HG03108 (cell line): ENCODE data around the gene SLC22A1.
"Not testable (repeated sequence)": the region's sequence is repeated elsewhere in the genome, so short reads cannot be mapped to it uniquely, and the experiment has no call there.

Source experiments
- ATAC-seq: cut with Tn5 transposase; IDR thresholded peaks from one replicate; pipeline ENCODE4 v1.9.1; 2021; ENCODE audit warnings: moderate library complexity; ENCODE audit not compliant: unreplicated experiment

SLC22A1 gene

DNA sequence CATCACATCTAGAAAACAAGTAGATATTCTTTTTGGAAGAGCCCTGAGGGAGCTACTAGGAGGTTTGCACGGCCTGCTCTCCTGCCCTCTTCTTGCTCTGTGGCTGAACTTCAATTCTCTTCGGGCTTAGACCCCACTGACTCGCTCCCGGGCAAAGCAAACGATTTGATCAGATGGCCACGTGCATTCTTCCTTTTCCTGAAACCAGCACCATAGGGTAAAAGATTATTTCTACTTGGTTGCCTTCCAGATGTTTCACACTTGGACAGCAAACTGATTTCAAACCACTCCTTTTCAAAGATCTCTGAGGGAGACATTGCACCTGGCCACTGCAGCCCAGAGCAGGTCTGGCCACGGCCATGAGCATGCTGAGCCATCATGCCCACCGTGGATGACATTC, at the start of gene SLC22A1:
TSS of gene SLC22A1 (plus strand) at position 258 of the 400 bp plus-strand sequence. CDS start at position 379, 121 bp downstream.
- ATAC-seq = no peak

DNA sequence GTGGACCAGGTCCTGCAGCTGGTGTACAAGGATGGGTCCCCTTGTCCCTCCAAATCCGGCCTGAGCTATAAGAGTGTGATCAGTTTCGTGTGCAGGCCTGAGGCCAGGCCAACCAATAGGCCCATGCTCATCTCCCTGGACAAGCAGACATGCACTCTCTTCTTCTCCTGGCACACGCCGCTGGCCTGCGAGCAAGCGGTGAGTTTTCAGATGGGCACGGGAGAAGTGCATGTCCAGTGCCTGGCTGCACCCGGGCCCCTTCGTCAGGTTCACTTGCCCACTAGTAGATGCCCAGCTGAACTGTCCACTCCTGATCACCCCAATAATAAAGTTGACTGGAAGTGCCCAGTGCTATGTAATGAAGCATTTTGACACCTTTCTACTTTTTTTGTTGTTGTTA, 48.3 kb upstream of the SLC22A1 start:
- ATAC-seq = no peak

DNA sequence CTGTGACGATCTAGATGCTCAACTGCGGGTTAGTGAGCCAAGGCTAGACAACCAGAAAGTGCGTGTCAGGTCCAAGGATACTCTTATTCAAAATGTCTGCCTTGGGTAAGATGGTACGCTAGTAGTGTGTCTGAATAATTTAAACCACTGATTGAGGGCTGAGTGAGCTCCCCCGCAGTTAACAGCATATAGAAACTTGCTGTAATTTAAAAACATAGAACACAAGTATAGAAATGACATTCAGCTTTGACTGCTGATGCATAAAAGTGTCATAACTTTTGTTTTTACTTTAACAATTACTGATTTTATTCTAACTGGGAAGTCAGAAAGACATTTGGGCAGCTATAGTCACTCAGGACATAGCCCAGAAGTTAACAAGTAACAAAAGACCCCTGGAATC, 45.6 kb upstream of the SLC22A1 start:
- no peak for ATAC-seq

DNA sequence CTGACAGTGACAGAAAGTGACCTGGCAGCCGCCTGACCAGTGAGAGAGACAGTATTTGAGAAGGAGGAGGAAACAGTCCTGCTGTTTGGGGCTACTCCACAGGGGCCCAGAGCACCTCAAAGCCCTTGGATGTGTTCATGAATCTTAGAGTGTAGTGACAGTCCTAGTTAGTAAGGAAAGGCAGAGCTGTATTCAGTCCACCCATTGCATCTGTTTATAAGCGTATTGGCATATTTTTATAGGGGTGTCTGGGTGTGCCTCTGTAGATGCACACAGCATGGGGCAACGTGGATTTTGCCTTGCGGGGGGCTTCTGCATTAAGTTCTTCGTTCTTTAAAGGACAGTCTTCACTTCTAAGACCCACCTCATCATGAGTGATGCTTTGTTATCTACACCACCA, 44.6 kb upstream of the SLC22A1 start:
- ATAC-seq = no peak

DNA sequence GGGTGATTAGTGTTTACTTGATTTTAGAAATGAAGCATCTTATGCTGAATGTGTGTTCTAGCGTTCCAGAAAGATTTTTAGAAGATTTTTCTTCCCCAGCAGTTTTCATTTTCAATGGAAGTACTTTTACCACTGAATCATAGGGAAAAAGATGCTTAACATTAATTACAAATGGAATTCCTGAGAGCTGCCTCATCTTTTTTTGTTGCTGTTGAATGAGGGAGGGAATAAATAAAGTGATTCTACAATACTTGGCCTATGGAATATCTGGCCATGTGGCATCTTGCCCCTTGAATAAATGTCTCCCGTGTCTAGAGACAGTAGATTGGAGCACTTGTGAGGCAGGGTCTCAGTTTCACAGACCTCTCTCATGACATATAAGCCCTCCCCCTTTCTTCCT, 44.1 kb upstream of the SLC22A1 start:
- no peak for ATAC-seq

DNA sequence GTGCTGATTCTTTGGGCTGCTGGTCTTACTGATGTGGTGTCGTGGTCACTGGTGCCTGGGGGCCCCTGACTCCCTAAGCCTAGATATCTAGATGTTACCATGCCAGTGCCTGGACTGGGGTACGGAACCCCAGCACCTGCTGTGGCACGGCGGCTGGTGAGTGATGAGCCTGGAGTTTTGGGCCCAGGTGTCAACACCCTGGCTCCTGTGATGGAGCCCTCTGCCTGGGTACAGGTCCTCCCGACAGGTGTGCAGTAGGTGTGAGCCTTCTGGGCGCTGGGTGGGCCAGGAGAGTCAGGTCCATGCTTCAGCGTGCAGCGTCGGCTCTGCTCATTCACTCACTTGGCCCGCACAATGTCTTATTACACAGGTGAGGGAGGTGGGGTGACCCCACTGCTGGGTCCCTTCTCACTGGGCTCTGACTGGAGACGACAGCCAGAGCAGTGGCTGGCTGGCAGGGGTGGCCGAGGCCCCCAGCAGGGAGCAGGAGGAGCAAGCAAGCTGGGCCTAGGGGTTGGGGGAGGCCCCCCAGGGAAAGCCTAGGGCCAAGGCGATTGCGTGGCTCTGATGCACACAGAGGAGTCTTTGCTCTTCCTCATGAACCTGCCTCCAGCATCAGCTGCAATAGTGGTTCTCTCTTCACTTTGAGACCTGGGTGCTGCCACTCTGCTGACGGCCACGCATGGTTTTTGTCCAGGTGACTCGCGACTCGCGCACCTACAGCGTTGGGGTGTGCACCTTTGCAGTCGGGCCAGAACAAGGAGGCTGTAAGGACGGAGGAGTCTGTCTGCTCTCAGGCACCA, 42.5 kb upstream of the SLC22A1 start:
- ATAC-seq = no peak

DNA sequence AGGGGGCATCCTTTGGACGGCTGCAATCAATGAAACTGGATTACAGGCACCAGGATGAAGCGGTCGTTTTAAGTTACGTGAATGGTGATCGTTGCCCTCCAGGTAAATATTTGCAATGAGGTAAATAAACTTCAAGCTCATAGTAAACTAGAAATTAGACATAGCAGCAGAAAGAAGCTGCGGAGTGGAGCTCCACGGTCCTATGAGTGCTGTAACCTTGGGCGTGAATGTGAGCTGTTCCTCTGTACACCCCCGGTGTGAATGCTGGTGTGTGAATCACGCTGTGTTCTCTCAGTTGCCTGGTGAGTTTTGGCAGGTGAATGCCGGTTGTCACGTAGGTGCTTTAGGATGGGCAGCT, 42.0 kb upstream of the SLC22A1 start:
- ATAC-seq = no peak

DNA sequence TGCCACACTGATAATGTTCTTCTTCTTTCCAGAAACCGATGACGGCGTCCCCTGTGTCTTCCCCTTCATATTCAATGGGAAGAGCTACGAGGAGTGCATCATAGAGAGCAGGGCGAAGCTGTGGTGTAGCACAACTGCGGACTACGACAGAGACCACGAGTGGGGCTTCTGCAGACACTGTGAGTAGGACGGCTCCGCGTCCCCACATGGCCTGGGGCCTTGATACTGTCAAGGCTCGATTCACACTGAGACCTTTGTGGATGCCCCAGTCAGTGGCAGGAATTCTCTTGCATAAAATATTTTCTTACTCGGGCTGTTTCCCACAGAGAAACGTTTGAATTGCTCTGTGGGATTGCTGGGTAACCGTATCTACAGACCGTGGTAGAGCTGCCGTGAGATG, 41.5 kb upstream of the SLC22A1 start:
- no peak for ATAC-seq

DNA sequence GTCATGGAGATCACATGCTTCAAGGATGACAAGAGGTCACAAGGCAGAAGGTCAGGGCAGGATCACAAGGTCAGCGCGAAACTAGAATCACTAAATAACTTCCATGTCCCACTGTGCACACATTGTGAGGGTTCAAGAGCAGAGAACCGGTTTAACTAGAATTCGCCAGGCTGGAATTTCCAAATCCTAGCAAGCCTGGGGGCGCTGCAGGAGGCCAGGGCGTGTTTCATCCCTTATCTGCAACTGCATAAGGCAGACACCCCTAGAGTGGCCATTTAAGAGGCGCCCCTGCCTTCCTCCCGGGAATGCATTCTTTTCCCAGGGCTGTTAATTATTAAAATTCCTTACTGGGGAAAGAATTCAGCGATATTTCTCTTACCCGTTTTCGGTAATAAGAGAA, 40.2 kb upstream of the SLC22A1 start:
- ATAC-seq = no peak

DNA sequence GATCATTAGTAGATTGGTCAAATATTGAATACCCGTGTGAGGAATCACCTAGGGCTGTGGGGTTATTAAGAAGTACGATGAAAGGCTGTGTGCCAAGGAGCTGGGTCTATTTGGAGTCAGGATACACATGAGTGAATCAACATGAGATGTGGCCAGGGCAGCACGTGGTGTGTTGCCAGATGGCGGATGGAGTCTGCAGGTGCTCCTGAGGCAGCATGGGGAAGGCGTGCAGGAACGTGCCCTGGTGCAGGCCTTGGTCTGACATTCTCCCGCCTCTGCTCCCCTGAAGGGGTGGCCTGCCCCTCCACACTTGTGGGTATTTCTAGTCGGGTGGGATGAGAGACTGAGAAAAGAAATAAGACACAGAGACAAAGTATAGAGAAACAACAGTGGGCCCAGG, 39.0 kb upstream of the SLC22A1 start:
- no peak for ATAC-seq

DNA sequence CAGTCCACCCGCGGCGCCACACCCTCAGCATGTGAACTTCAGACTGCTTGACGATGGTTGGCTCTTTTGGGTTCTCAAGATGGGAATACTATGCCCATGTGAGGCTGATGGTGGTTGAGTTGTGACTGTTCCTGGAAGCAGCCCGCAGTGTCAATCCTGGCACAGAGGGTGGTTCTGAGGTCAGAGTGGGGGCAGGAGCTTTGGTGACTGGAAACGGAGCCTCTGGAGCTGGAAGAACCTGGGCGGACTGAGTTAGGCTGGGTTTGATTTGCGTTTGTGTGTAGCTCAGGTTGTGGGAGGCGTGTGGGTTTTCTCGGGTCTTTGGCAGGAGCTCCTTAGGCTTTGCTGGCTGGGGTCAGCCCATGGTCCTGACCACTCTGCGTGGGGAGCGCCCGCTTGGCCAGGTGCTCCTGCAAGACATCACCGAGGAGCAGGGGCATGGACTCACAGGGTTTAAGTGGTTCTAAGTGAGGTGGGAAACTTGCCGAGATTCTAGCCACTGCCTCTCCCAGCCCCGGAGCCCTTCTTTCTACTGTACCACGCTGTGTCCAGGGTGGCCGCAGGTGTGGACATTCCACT, 37.3 kb upstream of the SLC22A1 start:
- no peak for ATAC-seq

DNA sequence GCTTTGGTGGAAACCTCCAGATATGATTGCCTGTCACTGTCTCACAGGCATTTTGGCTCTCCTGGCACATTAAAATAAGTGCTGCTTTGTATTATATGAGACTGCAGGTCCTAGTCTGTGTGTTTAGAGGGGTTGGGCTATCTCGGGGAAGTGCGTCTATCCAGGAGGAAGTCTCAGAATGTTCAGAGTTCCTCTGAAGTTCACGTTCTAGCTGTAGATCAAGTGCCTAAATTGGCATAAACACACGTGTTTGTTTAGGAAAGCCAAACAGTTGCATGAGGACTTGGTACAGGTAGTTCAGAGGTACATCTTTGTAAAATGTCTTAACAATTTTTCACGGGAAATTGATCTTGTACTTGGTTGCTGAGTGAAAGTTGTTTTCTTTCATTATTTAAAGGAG, 36.4 kb upstream of the SLC22A1 start:
- no peak for ATAC-seq

DNA sequence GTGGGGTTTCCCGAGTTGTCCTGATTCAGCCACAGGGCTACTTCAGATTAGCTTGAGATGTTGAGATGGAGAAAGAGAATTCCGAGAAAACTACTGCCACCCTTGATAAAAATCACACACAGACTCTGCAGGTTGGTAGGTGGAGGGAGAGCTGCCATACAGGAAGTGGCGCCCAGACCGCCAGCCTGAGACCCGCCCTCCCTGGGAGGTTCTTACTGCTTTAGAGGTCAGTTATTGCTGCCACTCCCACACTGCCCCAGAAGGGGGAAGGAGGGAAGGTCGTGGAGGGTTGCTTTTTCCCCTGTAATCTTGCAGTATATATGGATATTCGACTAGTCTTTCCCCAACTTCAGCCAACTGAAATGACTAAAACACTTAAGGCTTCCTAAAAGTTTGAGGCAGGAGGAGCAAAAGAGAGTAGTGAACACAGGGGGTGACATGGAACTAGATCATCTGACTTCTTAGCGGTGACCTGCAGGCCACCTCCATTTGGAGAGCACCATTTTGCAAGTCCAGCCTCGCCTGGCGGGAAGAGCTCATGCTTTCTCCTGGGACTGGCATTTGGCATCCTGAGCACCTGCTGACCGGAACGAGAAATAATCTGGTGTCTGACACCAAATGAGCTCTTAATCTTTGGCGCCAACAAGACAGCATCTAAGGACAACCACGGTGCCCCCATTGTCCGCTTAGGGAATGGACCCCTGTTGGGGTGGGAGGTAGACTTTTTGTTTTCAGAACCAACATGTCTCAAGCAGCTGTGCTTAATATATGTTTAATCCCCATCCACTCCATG, 35.7 kb upstream of the SLC22A1 start:
- ATAC-seq = no peak

DNA sequence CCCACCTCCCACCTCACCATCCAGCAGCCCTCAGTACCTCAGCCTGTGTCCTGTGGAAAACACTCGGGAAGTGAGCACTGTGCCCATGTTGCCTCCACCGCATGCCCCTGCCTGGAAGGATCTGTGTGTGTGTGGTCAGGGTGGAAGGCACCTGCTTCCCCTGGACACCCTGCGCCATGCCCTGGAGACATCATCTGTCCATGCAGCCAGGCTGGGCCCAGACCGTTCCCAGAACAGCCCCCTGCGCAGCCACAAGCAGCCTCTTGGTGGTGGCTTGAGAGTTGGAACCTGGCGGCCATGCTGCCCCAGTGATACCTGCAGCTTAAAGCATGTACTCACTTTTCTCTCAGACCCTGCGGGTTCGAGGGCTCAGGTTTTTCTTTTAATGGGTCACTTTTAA, 34.9 kb upstream of the SLC22A1 start:
- ATAC-seq = no peak

DNA sequence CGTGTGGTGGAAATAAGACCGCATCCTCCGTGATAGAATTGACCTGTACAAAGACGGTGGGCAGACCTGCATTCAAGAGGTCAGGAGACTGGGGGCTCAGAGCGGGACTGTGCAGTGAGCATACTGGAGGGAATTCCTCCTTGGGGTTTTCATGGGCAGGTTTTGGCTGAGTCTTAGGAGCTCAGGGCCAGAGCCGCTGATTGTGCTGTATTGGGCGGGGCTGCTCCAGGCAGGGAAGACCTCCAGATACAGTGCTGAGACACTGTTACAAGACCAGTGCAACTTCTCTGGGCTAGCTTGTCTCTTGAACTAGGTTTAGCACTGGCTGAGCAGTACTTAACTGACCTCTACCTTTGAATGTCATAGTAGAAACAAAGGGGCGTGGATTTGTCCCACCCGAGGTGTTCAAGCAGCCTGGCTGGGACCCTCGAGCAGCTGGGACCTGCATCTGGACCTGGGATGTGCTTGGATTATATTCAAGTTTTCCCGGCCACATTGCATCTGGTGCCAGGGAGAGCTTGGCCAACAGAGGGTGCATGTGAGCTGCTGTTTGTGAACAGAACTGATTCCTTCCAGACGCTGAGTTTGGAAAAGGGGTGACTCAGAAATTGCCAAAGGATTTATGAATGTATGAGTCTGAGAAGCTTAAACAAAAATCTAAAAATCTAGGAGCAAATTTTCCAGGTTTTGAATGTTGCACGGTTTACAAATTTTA, 33.4 kb upstream of the SLC22A1 start:
- ATAC-seq = no peak

DNA sequence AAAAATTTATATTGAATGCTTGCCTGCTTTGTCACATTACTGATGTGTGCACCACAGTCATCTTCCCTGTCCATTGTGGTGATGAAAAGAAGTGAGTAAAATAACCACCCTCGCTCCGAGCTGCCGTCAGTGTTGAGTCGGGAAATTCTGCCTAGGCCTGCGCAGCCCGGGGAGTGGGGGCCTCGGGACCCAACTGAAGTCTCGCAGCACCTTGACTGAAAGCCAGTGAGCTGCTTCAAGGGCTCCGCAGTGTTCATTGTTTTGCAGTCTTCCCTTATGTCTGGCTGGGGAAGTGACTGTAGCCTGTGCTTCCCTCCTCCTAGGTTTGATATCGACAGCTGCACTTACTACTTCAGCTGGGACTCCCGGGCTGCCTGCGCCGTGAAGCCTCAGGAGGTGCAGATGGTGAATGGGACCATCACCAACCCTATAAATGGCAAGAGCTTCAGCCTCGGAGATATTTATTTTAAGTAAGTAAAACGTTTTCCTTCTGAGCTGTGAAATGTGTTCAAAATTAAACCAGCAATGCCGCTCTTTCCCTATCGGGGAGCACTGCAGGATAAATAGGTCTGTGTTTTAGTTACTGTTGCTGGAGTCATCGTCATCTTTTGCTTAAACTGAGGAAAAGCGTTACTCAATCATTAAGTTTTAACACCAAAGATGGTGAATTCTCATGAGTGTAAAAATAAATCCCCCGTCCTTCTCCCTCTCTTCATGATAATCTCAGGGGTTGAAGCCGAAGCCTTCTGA, 32.7 kb upstream of the SLC22A1 start:
- no peak for ATAC-seq

DNA sequence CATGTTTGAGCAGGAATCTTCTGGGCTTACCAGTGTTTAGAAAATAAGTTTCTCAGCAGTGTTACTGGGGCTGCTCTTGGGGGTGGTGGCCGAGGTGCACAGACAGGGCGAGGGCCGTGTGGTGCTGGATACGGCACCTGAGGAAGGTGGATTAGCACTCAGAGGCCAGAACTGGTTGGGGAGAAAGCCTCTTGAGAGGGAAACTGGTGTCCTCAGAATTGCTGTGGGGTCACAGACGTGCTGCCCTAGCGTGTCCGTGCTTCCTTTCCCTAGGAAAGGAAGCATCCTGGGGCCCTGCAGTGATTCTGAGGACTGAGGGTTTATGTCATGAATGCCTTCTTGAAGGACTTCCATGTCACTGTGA, 32.1 kb upstream of the SLC22A1 start:
- ATAC-seq = no peak

DNA sequence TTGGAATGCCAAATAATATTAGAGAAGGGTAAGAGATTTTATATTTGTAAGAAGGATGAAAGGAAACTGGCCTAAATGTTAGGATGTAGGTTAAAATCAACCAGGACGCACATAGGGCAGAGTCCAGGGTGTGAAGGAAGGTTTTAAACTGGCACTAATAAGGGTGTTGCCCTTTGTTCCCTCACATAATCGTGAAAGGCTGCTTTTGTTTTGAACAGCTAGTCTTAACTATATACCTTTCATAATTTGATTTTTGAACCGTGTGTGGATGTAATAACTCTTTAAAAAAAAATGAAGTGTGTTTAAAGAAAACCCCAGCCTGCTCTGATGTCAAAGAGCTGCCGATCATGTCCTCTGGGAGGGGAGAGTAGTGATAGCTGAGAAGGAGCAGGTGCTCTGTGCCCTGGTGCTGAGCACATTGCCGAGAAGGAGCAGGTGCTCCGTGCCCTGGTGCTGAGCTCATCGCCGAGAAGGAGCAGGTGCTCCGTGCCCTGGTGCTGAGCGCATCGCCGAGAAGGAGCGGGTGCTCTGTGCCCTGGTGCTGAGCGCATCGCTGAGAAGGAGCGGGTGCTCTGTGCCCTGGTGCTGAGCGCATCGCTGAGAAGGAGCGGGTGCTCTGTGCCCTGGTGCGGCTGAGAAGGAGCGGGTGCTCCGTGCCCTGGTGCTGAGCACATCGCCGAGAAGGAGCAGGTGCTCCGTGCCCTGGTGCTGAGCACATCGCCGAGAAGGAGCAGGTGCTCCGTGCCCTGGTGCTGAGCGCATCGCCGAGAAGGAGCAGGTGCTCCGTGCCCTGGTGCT, 31.0 kb upstream of the SLC22A1 start:
- ATAC-seq = not testable (repeated sequence)

DNA sequence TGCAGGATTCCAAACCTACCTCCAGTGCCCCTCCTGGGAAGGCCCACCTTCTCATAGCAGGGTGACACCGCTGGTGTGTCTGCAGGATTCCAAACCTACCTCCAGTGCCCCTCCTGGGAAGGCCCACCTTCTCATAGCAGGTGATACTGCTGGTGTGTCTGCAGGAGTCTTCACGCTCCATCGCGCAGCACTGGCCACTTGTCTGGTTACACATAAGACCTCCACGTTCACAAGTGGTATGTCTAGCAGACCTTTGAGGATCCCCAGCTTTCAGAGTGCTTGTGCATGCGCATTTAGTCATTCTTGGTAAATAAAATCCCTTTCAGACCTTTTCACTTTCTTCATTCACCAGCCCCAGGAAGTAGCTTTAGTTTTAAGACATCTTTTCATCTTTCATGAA, 29.4 kb upstream of the SLC22A1 start:
- not testable (repeated sequence) for ATAC-seq

DNA sequence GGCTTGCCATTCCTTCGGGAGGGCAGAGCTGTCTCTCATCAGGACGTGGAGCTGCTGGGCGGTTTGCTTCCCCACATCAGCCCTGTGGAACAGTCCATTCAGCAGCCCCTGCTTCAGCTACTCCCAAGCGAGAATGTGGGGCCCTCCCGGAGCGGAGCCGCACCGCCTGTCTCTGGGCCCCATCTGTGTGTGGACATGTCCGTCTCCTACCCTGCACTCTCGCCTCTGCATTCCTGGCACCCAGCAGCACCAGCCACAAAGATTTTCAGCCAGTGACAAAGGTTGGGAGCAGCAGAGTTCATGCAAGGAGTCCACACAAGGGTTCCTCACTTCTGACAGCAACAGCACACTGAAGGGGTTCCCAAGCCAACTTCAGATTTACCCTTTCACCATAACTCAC, 29.0 kb upstream of the SLC22A1 start:
- ATAC-seq = no peak
